Activated T-cell treated with anti-CD3 and anti-CD28 coated beads for 24 hours (primary cell): ENCODE data around the gene DMRTB1.
"Not testable (repeated sequence)": the region's sequence is repeated elsewhere in the genome, so short reads cannot be mapped to it uniquely, and the experiment has no call there.

ENCODE experiments used
- DNase-seq: peaks from one replicate; pipeline ENCODE4 v3.0.0-alpha.2; 2020; ENCODE audit warnings: low read depth

DMRTB1 gene

GRCh38 chr1:53459321-53460175 is at the start of gene DMRTB1:
Gene DMRTB1, plus strand, starts transcription at chr1:53459399. Its CDS starts 55 bp downstream, at chr1:53459454.
- no peak for DNase-seq

- no peak for DNase-seq
Measured at GRCh38 chr1:53409695-53410094, 49.5 kb upstream of the DMRTB1 start.

DNA sequence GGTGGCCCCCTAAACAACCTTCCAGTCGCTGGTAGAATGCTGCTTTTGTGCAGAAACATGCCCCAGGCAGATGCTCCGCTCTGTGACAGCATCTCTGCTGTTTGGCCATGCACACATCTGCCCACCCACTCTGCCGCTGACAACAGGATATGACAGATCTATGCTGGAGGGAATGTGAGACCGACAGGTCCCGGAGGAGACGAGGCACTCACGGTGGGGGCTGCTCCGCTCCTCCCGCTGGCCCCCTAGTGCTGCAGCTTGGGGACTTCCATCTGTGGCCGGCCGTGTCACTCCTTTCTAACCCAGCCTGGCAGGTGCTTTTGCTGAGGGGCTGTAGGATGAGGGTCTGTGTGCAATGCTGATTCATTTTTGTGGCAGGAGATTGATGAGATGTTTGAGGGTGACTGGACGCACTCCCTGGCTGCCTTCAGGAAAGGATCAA is 49.1 kb upstream of the DMRTB1 start:
- DNase-seq = no peak

- no peak for DNase-seq
Measured at GRCh38 chr1:53410701-53411100, 48.5 kb upstream of the DMRTB1 start.

- DNase-seq = no peak
Measured at GRCh38 chr1:53411541-53412152, 47.6 kb upstream of the DMRTB1 start.

DNA sequence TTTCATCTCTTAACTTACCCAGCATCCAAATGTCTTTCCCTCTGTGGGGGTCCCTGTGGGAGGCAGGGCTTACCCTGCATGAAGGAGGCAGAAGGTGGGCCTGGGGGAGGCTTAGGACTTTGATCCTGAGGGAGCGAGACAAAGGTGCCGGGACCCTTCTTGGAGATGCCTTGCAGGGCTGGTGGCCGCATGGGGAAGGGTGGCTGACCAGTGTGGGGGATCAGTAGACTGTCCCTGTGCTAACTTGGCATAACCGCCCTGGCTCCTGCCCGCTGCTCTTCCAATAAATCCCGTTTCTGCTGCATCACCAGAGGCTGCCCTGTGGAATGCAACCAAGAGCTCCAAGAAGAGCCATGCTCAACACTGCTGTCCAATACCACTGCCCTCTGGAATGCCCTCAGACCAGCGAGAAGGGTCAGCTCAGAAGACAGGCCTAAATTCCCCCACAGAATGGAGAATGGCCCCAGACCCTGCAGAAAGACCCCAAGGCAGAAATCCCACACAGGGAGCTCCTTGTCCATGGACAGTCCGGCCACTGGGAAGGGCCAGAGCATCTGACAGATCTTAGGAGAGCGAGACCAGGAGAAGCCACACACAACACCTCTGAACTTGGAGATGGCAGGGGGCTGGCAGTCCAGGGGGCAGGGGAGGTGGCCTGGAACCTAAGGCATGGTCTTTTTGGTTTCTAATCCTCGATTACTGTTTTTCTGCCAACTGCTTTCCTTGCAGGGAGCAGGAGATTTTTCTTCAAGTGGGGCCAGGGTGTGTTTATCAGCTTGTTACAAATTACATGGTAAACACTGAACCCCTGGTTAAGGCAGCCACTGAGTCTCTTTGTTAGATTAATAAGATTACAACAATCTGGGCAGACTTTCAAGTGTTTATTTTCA is 46.7 kb upstream of the DMRTB1 start:
- DNase-seq = no peak

DNA sequence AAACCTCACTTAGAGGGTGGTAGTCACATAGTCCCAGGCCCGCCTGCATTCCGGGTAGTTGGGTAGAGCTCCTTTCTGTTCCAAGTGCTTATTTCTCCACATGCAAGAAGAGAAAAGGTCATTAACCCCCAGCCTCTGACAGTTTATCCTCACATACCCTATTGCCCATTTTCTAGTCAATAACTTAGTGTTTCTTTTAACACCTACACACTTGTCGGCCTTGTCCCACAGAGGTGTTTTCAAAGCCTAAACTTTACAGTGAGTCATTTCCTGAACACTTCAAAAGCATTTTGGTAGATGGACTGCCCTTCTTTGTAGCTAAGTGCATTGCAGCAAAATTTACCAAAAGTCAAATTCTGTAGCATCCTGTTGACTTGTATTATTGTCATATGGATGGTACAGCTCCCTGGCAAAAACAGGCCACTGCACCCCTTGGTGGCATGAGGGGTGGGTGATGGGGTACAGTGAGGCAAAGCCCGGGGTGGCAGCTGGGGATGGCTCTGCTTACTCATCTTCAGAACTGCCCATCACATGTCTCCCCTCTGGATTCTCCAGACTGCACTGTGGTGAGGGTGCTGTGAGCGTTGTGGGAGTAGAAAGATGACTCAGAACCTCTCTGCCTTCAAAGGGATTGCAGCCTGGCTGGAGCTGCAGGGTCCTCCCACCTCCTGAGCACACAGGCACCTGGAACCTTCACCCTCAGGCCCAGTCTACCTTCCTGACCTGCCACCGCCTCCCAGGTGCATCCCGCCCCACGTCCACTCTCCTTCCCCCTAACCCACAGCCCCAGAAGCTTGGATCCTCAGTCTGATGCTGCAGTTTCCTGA is 45.8 kb upstream of the DMRTB1 start:
- peak; percentile 42 for DNase-seq

DNA sequence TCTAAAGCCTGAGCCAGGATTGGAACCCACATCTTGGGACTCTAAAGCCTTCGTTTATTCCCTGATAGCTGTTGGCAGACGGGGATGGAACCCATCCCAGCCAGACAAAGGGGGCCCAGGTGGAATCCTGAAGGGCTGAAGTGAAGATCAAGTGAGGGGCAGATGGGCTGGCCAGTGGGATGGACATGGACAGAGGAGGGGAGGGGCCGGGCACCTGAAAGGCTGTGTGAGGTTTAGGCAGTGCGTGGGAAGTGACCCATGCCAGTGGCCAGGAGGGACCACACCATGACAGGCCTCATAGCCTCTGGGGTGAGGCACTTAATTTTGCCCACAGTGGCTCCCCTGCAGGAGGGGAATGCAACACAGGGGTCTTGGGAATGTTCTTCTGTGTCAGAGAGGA is 44.6 kb upstream of the DMRTB1 start:
- DNase-seq = no peak

DNA sequence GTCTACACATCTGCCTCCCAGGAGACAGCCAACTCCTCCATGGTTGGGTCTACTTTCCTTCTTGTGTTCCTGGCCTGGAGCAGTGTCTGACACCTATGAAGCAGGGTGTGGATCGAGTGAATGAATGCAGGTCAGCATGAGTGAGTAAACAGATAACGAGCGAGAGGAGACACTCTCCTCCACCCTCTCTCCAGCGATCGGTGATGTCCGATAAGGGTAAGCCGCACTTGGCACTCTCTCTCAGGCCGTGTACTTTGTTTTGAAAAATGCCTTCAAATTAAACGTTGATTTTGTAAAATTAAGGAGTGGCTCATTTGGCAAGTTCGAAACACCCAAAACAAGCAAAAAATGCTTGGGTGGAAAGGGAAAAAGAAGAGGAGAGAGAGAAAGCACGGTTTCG is 43.8 kb upstream of the DMRTB1 start:
- no peak for DNase-seq

DNA sequence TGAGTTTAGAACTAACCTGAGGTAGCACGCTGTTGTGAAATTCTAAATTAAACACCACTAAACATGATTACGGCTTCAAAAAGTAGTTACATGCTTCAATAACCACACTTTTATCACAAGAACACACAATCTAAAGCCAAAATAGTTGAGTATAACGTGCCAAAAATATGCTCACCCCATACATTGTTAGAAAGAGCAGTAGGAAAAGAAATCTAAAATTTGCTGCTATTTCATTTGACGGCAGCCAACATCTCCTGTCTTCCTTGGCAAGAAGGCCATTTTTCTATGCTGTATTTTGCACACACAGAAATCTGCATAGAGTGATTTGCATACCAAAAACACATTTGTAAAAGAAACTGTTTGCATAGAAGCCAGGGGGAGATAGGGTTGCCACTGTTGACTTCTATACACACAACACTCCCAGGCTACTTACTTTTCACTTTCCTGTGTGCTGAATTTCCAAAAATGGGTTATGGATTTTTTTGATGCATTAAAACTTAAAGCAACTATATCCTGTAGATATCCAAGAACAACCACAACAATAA is 42.9 kb upstream of the DMRTB1 start:
- no peak for DNase-seq

- DNase-seq = no peak
Measured at GRCh38 chr1:53417074-53417511, 42.1 kb upstream of the DMRTB1 start.

- no peak for DNase-seq
Measured at GRCh38 chr1:53419034-53419433, 40.2 kb upstream of the DMRTB1 start.

DNA sequence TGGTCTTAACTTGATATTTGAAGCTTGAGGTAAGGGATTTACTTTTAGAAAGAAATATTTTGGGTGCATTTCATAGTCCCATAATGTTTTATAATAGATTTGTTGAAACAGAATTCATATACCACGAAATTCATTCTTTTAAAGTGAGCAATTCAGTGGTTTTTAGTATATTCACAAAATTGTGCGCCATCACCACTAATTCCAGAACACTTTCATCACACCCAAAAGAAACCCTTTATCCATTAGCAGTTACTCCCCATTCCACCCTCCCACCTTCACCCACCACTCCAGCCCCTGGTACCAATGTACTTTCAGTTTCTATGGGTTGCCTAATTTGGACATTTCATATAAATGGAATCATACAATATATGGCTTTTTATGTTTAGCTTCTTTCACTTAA is 38.9 kb upstream of the DMRTB1 start:
- no peak for DNase-seq

- no peak for DNase-seq
Measured at GRCh38 chr1:53421208-53421607, 38.0 kb upstream of the DMRTB1 start.

DNA sequence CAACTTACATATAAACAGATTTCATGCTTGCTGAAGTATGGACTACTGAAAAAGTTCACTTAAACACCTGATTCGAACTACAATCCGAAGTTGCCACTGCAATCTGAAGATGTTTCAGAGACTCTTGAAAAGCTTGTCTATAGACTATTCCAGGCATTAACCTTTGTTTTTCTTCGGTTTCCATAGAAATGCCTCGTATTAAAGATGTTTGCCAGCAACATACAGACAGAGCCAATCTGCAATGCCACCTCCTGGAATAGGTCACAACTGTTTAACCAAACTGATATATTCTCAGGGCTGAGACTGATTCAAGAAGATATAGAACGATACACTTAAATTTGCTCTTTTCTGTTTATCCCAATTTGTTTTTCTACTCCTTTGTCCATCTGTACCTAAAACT is 28.9 kb upstream of the DMRTB1 start:
- no peak for DNase-seq

DNA sequence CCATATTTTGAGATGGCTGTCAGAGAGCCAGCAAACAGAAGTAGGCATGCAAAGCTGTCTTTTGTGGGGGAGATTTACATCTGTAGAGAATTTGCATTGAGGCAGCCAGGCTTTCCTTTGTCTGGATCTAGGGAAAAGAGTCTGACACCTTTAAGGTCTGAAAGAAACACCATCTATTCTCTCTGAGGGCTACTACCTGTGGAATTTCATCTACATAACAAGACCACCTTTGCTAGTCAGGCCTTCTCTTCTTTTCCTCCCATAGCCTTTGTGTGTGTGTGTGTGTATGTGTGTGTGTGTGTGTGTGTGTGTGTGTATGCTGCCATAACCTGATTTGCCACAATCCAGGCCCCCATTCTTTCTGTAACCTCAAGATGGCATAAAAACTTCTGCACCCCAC is 28.4 kb upstream of the DMRTB1 start:
- DNase-seq = no peak

DNA sequence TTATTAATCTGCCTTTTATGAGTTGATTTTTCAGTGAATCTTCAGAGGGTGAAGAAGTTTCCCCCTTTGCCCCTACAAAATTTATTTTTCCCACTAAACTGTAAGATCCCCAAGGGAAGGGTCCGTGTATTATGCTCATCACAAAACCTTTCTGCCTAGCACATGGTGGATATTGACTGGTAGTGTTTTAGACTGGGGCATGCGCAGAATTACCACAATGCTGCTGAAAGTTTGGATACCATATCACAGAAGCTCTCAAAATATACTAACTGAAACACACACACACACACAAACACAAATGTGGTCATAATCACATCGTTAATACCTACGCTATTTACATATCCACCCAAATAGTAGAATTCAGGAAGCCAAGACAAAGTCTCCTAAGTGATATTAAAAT is 28.0 kb upstream of the DMRTB1 start:
- DNase-seq = no peak

GRCh38 chr1:53431805-53432565 is 27.2 kb upstream of the DMRTB1 start:
- no peak for DNase-seq

DNA sequence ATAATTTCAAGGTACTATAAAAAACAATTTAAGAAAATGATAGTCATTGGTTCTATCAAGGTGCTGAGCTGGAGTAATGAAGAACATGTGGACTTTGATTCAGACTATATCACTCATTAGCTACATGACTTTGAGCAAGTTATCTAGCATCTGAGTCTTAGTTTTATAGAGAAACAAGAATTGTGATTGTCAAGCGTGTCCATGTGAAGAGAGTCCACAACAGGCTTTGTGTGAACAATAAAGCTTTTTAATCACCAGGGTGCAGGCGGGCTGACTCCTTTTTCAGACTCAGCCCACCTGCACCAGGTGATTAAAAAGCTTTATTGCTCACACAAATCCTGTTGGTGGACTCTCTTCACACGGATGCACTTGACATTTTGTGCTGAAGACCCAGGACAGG is 26.6 kb upstream of the DMRTB1 start:
- no peak for DNase-seq

GRCh38 chr1:53434405-53435007 is 24.7 kb upstream of the DMRTB1 start:
- not testable (repeated sequence) for DNase-seq
